ENCODE measurements around the gene ABT1.
"Not testable (repeated sequence)": the region's sequence is repeated elsewhere in the genome, so short reads cannot be mapped to it uniquely, and the experiment has no call there.

ABT1 gene

DNA sequence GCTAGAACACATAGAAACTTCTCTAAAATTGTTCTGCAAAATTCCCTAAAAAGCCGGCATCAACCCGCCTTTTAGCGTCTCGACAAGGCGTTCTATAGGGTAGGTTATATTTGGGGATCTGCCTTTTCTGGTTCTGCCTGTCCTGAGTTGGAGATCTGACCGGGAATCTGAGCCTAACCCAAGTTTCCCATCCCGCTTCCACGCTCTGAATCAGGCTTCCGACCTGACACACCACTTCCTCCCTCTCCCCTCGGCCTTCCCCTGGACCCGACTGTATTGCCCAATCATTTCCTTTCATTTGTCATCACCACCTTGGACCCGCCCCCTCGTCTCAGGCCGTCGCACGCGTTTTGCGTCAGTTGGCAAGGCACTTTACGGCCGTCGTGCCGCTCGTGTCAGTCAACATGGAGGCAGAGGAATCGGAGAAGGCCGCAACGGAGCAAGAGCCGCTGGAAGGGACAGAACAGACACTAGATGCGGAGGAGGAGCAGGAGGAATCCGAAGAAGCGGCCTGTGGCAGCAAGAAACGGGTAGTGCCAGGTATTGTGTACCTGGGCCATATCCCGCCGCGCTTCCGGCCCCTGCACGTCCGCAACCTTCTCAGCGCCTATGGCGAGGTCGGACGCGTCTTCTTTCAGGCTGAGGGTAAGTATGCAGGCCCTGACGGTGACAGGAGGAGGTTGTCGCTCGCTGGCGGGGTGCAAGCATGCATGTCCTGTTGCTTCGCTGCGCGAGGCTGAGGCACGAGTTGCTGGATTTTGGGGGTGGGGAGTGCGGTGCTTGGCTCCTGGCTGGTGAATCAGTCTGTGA is at the start of gene ABT1:
ABT1 (plus strand) TSS at position 375 of the 810 bp plus-strand sequence; CDS start at position 405, 30 bp downstream.
- DNase-seq (ENCODE audit: low read depth in 3 of 3, low spot score in 1 of 3): peak; percentile 89 to 93 (median 90)

- not testable (repeated sequence) for DNase-seq (ENCODE audit: low read depth in 3 of 3, low spot score in 1 of 3)
These were observed 49.4 kb upstream of the ABT1 start for GRCh38 chr6:26547363-26547762.

GRCh38 chr6:26550250-26550993 is 46.3 kb upstream of the ABT1 start:
- DNase-seq (ENCODE audit: low read depth in 3 of 3, low spot score in 1 of 3): peak in 1 of 3 donors; percentile 33

DNA sequence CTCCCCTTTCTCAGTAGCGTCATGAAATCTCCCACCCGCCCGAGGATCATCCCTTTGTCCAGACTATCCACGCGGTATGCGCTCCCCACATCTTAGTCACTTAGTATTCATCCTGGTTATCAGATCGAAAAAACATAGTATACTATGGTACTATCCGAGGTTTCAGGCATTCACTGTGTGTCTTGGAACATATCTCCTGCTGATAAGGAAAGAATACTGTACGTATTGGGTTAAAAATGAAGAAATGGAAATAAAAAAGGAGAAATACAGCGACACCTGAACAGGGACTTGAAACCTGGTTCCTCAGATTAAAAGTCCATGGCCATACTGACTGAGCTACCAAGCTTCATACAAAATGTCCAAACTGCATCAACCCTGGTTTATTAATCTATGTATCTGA is 44.5 kb upstream of the ABT1 start:
- no peak for DNase-seq (ENCODE audit: low read depth in 3 of 3, low spot score in 1 of 3)

GRCh38 chr6:26552640-26553188 is 44.0 kb upstream of the ABT1 start:
- no peak for DNase-seq (ENCODE audit: low read depth in 3 of 3, low spot score in 1 of 3)

- DNase-seq (ENCODE audit: low read depth in 3 of 3, low spot score in 1 of 3): peak; percentile 22 to 75 (median 62)
These were observed 43.5 kb upstream of the ABT1 start for GRCh38 chr6:26553264-26553634.

DNA sequence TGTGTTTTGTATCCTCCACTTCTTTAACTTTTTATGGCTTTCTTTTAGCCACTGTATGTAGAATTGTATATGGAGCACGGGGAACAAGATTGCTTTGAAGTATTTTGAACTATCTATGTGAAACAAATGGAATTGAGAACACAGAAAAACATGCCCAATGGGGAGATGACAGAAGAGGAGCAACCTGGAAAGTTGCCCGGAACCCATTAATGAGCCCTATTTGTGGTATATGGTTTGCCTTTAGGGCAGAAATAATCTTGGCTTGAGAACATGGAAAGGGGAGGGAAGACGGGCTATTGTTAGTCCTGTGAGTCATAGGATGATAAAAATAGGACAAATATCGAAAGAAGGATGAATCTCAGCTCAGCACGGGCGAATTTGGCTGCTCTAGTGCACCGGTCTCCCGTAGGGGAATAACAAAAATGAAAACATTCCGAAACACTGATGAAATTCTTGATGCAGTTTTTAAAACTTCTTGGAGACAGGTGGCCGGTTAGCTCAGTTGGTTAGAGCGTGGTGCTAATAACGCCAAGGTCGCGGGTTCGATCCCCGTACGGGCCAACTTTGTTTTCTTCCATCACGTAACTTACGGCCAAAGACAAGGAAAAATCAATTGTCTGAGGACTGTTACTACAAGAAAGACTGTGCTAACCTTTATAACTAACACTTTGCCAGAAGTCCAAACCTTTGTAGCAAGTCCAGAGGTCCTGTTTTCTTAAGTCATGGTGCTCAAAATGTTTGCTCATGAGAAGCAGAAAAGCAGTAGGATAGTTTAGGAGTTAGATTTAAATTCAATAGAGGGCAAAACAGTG is 42.9 kb upstream of the ABT1 start:
- DNase-seq (ENCODE audit: low read depth in 3 of 3, low spot score in 1 of 3): peak; percentile 45 to 80 (median 64)

GRCh38 chr6:26554447-26554696 is 42.4 kb upstream of the ABT1 start:
- DNase-seq (ENCODE audit: low read depth in 3 of 3, low spot score in 1 of 3): no peak

GRCh38 chr6:26554697-26555504 is 41.9 kb upstream of the ABT1 start:
- no peak for DNase-seq (ENCODE audit: low read depth in 3 of 3, low spot score in 1 of 3)

GRCh38 chr6:26555505-26556262 is 41.1 kb upstream of the ABT1 start:
- no peak for DNase-seq (ENCODE audit: low read depth in 3 of 3, low spot score in 1 of 3)

DNA sequence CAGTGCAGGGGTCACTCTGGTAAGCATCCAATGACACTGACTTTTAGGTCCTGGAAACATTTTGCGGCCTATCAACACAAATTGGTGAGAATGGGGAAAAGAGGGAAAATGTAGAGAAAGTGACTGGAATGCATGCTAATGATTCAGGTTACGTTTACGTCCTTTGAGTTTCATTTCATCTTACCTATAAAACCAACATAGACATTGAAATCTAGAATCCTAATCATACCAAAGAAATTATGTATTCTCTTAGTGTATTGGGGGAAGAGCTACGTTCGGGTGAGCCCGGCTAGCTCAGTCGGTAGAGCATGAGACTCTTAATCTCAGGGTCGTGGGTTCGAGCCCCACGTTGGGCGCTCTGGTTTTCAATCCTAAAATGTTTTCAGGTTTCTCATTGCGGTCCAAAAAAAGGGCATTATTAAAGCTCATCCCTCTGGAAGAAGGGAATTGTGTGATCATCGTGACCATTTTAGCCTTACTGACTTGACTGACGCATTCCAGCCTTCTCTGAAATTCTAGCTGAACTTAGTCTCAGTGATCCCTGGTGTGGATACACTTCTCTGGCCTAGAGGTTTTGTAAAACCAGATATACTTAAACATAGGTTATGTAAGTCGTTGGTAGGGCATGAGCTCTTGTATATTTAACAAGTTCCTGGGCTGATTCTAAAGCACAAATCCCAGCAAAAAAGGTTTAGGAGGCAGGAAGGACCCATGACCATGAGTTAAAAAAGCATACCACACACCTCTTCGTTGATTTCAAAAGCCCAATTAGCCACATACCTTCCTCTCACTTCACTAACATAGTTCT is 40.3 kb upstream of the ABT1 start:
- no peak for DNase-seq (ENCODE audit: low read depth in 3 of 3, low spot score in 1 of 3)

GRCh38 chr6:26561533-26562466 is 35.0 kb upstream of the ABT1 start:
- no peak for DNase-seq (ENCODE audit: low read depth in 3 of 3, low spot score in 1 of 3)

- DNase-seq (ENCODE audit: low read depth in 3 of 3, low spot score in 1 of 3): no peak
These were observed 33.3 kb upstream of the ABT1 start for GRCh38 chr6:26563488-26563887.

DNA sequence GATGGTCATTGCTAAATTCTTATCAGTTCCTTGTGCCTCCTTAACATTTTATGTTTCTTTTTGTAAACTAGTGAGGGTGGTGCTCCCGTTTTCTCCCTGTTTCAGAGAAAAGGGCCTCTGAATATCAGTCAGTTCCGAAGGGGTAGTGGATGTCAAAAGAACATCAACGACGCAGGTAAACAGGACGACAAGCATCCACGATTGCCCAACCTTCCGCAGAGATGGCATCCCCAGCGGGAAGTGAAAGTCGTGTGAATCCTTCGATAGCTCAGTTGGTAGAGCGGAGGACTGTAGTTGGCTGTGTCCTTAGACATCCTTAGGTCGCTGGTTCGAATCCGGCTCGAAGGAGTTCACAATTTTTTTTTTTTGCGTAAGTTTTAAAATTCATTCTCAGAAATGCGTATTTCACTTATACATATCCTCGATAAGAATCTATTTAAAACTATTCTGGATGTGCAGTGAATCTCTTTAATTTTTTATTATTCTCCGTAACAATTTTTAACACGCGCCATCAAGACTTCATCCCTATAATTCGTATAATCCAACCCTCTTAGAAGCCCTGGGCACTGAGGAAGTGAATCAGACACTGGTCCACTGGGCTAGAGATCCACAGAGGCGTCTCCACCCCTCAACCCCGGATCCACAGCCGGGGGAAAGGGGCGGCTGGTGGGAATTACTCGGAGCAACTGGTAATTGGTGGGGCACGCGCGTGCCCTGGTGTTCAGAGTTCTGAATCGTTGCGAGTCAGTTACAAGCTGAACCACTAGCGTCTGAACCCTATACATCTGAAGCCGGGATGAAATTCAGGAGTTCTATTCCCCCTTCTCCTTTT is 27.9 kb upstream of the ABT1 start:
- DNase-seq (ENCODE audit: low read depth in 3 of 3, low spot score in 1 of 3): peak; percentile 95 to 100 (median 99)

DNA sequence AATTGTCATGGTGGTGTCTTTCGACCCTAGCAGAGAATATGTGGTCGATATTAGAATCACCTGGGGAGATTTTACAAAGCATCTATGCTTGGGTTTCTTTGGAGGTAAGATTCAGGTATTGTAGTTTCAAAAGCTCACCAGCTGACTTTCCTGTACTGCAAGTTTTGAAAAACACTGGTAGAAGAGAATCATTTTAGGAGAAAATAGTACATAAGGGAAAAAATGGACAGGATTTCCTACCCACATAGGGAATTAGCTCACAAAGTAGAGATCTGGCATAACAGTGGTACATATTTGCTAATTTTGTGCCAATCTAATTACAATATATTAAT is 27.4 kb upstream of the ABT1 start:
- DNase-seq (ENCODE audit: low read depth in 3 of 3, low spot score in 1 of 3): no peak

DNA sequence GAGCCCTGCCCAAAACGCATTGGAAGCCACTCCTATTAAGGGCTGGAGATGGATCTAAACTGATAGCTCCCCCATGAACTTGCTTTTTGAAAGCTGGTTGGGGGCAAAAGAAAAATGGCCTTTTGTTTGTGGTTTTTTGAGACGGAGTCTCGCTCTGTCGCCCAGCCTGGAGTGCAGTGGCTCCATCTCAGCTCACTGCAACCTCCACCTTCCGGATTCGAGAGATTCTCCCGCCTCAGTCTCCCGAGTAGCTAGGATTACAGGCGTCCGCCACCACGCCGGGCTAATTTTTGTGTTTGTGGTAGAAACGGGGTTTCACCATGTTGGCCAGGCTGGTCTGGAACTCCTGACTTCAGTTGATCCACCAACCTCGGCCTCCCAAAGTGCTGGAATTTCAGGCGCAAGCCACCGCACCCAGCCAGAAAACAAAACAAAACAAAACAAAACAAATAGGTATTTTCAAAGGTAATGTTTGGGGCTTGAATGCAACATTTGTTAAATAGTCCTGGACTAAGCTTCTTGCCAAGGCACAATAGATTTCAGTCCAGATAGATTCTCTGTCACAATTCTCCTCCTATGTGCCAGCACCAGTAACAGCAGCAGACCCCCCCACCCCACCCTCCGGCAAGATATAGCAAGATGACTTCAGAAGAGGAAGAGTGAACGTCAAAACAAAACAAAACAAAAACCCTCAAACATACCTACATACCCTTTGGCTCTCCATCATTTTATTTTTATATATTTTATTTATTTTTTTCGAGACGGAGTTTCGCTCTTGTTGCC is 26.5 kb upstream of the ABT1 start:
- DNase-seq (ENCODE audit: low read depth in 3 of 3, low spot score in 1 of 3): no peak
